ENCODE data around the gene CDK14. TPM values are rescaled to one million over a fixed set of nuclear protein-coding genes. Genes with fewer than 3 reads are reported as not detected.

The CDK14 gene
- total and polyA plus RNA-seq, 10 of the 15 experiments (the other 5 are each of a cell fraction or from before 2014, with no cell fraction given) = 6.5 to 61.3 (median 24.2) TPM

- no peaks in the 10 kb centered on the region; the same call in 2 of the 3 replicates for H3K9me3 ChIP-seq (replicated peaks; ENCODE audit: control insufficient read depth, insufficient read depth, low read length)
- H3K27ac ChIP-seq (ENCODE audit: control insufficient read depth, insufficient read depth) = no peak overlapping the region
- H4K20me1 ChIP-seq (ENCODE audit: control insufficient read depth, insufficient read depth) = no peaks in the 10 kb centered on the region
- no peak overlapping the region for H2AFZ ChIP-seq (ENCODE audit: control insufficient read depth, low read depth, low read length)
- 33% methylated on average over 1 of the region's 1 CpG for WGBS (ENCODE audit: insufficient coverage, insufficient replicate concordance, low lambda C conversion rate, missing lambda C conversion rate)
- in situ Hi-C loops (cut with MboI) = no loop called here
- no peaks in the 10 kb centered on the region for H3K79me2 ChIP-seq (ENCODE audit: control insufficient read depth, insufficient read depth, low read length)
- H3K4me2 ChIP-seq (ENCODE audit: control insufficient read depth, insufficient read depth) = no peak overlapping the region
- BruUV-seq (replicated peaks) = no TSS peak
- ATAC-seq (no peak), DNase-seq (ENCODE audit: low read depth, low spot score) (no peak), FAIRE-seq (no peak)
- no peaks in the 10 kb centered on the region; a peak in 1 of 4 replicates for H3K36me3 ChIP-seq (ENCODE audit: control insufficient read depth in 2 of 2, insufficient read depth in 2 of 2, low read length in 1 of 2)
- H3K4me1 ChIP-seq (ENCODE audit: control insufficient read depth, insufficient read depth, low read length) = no peaks in the 10 kb centered on the region
- no peaks in the 10 kb centered on the region for H3K27me3 ChIP-seq (replicated peaks in 1 of 2; ENCODE audit: control insufficient read depth in 2 of 2, insufficient read depth in 2 of 2, low read length in 1 of 2)
- ChIA-PET CTCF (no interaction called here), RAD21 (ENCODE audit: unreplicated experiment) (no interaction called here), POLR2A (no interaction called here), SMC1A (ENCODE audit: uncharacterized antibody, unreplicated experiment) (interaction anchor here (0.5 kb wide), 1 partner anchor 202 kb away, joined by 3 read pairs; no protein-coding TSS in a partner anchor)
- intact Hi-C loops (cut with micrococcal nuclease; ENCODE audit: unreplicated experiment) = no loop called here
- H3K4me3 ChIP-seq = no peak overlapping the region
- no peak overlapping the region for H3K9ac ChIP-seq (ENCODE audit: control insufficient read depth, insufficient read depth, low read length)
- TF ChIP-seq, protein P1, sequence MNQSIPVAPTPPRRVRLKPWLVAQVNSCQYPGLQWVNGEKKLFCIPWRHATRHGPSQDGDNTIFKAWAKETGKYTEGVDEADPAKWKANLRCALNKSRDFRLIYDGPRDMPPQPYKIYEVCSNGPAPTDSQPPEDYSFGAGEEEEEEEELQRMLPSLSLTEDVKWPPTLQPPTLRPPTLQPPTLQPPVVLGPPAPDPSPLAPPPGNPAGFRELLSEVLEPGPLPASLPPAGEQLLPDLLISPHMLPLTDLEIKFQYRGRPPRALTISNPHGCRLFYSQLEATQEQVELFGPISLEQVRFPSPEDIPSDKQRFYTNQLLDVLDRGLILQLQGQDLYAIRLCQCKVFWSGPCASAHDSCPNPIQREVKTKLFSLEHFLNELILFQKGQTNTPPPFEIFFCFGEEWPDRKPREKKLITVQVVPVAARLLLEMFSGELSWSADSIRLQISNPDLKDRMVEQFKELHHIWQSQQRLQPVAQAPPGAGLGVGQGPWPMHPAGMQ (IDR thresholded peaks at IDR 0.05; ENCODE audit: borderline replicate concordance) = no peak
- no peak for TF ChIP-seq SIN3A (IDR thresholded peaks at IDR 0.05; ENCODE audit: low read depth, low read length)
- no peak for TF ChIP-seq SMARCA5 (IDR thresholded peaks at IDR 0.05)
- TF ChIP-seq BMI1 (IDR thresholded peaks at IDR 0.05; ENCODE audit: borderline replicate concordance) = no peak
- TF ChIP-seq STAT3 (IDR thresholded peaks at IDR 0.05; ENCODE audit: low read depth, low read length) = no peak
- no peak for TF ChIP-seq MYB (IDR thresholded peaks at IDR 0.05; ENCODE audit: borderline replicate concordance, low read depth, low read length)
- TF ChIP-seq PML (IDR thresholded peaks at IDR 0.05; ENCODE audit: low read length) = no peak
- TF ChIP-seq BCL3 (IDR thresholded peaks at IDR 0.05; ENCODE audit: borderline replicate concordance, insufficient read depth, low read depth, low read length, poor library complexity, severe bottlenecking) = no peak
- no peak for TF ChIP-seq RUNX3 (IDR thresholded peaks at IDR 0.05; ENCODE audit: low read length)
- no peak for TF ChIP-seq CREM (IDR thresholded peaks at IDR 0.05; ENCODE audit: low read depth)
- TF ChIP-seq CHD4 (IDR thresholded peaks at IDR 0.05) = no peak
- TF ChIP-seq, protein P2, sequence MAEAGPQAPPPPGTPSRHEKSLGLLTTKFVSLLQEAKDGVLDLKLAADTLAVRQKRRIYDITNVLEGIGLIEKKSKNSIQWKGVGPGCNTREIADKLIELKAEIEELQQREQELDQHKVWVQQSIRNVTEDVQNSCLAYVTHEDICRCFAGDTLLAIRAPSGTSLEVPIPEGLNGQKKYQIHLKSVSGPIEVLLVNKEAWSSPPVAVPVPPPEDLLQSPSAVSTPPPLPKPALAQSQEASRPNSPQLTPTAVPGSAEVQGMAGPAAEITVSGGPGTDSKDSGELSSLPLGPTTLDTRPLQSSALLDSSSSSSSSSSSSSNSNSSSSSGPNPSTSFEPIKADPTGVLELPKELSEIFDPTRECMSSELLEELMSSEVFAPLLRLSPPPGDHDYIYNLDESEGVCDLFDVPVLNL (IDR thresholded peaks at IDR 0.05; ENCODE audit: low read depth, low read length) = no peak
- TF ChIP-seq NR2C2 (IDR thresholded peaks at IDR 0.05; ENCODE audit: borderline replicate concordance, control insufficient read depth, insufficient read length, low read depth) = no peak
- TF ChIP-seq ZBTB11 (CRISPR knock-in tag; IDR thresholded peaks at IDR 0.05) = no peak
- no peak for TF ChIP-seq PAX5 (IDR thresholded peaks at IDR 0.05; ENCODE audit: borderline replicate concordance, low read depth, low read length)
- no peak for TF ChIP-seq HCFC1 (IDR thresholded peaks at IDR 0.05; ENCODE audit: low read length)
- TF ChIP-seq SKIL (IDR thresholded peaks at IDR 0.05; ENCODE audit: low read depth, poor library complexity, severe bottlenecking) = no peak
Measured at GRCh38 chr7:90988516-90988915, 392.4 kb downstream of the CDK14 start.

All from GM12878 (cell line).